ENCODE results near the gene FAM98A.

FAM98A gene

GRCh38 chr2:33598561-33599174, 431 bp downstream of the FAM98A start:
- DNase-seq (ENCODE audit: low read depth in 1 of 2, low spot score in 1 of 2) = peak in 1 of 2 donors; percentile 9

GRCh38 chr2:33597026-33597425, 2.1 kb downstream of the FAM98A start:
- no peak for DNase-seq (ENCODE audit: low read depth in 1 of 2, low spot score in 1 of 2)

GRCh38 chr2:33595385-33595784, 3.7 kb downstream of the FAM98A start:
- DNase-seq (ENCODE audit: low read depth in 1 of 2, low spot score in 1 of 2) = no peak

- no peak for DNase-seq (ENCODE audit: low read depth in 1 of 2, low spot score in 1 of 2)
These were observed 9.7 kb downstream of the FAM98A start for GRCh38 chr2:33589444-33589843.

GRCh38 chr2:33588232-33588631, 10.9 kb downstream of the FAM98A start:
- no peak for DNase-seq (ENCODE audit: low read depth in 1 of 2, low spot score in 1 of 2)

- no peak for DNase-seq (ENCODE audit: low read depth in 1 of 2, low spot score in 1 of 2)
These were observed 12.3 kb downstream of the FAM98A start for GRCh38 chr2:33586766-33587165.

- DNase-seq (ENCODE audit: low read depth in 1 of 2, low spot score in 1 of 2) = no peak
These were observed 15.7 kb downstream of the FAM98A start for GRCh38 chr2:33583194-33583938.

GRCh38 chr2:33581872-33582271, 17.2 kb downstream of the FAM98A start:
- no peak for DNase-seq (ENCODE audit: low read depth in 1 of 2, low spot score in 1 of 2)

- no peak for DNase-seq (ENCODE audit: low read depth in 1 of 2, low spot score in 1 of 2)
These were observed 19.9 kb downstream of the FAM98A start for GRCh38 chr2:33579227-33579626.

- DNase-seq (ENCODE audit: low read depth in 1 of 2, low spot score in 1 of 2) = no peak
These were observed 21.4 kb downstream of the FAM98A start for GRCh38 chr2:33577668-33578067.

- DNase-seq (ENCODE audit: low read depth in 1 of 2, low spot score in 1 of 2) = no peak
These were observed 22.0 kb downstream of the FAM98A start for GRCh38 chr2:33577084-33577483.

GRCh38 chr2:33573657-33574056, 25.4 kb downstream of the FAM98A start:
- DNase-seq (ENCODE audit: low read depth in 1 of 2, low spot score in 1 of 2) = no peak

- no peak for DNase-seq (ENCODE audit: low read depth in 1 of 2, low spot score in 1 of 2)
These were observed 28.4 kb downstream of the FAM98A start for GRCh38 chr2:33570681-33571080.

- DNase-seq (ENCODE audit: low read depth in 1 of 2, low spot score in 1 of 2) = no peak
These were observed 37.2 kb downstream of the FAM98A start for GRCh38 chr2:33561872-33562271.

- no peak for DNase-seq (ENCODE audit: low read depth in 1 of 2, low spot score in 1 of 2)
These were observed 39.1 kb downstream of the FAM98A start for GRCh38 chr2:33560017-33560416.

- DNase-seq (ENCODE audit: low read depth in 1 of 2, low spot score in 1 of 2) = no peak
These were observed 39.8 kb downstream of the FAM98A start for GRCh38 chr2:33559328-33559727.

- no peak for DNase-seq (ENCODE audit: low read depth in 1 of 2, low spot score in 1 of 2)
These were observed 43.4 kb downstream of the FAM98A start for GRCh38 chr2:33555681-33556080.

GRCh38 chr2:33552758-33553461, 46.2 kb downstream of the FAM98A start:
- no peak for DNase-seq (ENCODE audit: low read depth in 1 of 2, low spot score in 1 of 2)

GRCh38 chr2:33550206-33550605, 48.9 kb downstream of the FAM98A start:
- DNase-seq (ENCODE audit: low read depth in 1 of 2, low spot score in 1 of 2) = no peak

- DNase-seq (ENCODE audit: low read depth in 1 of 2, low spot score in 1 of 2) = no peak
These were observed 57.9 kb downstream of the FAM98A start for GRCh38 chr2:33541243-33541642.

GRCh38 chr2:33535421-33535820, 63.7 kb downstream of the FAM98A start:
- DNase-seq (ENCODE audit: low read depth in 1 of 2, low spot score in 1 of 2) = no peak
